Iris pigment epithelial cell (primary cell): ENCODE measurements around the gene SYT5.
"Not testable (repeated sequence)": the region's sequence is repeated elsewhere in the genome, so short reads cannot be mapped to it uniquely, and the experiment has no call there.

Experiments used
- DNase-seq: peaks from one replicate; pipeline ENCODE4 v3.0.0-alpha.2; 2011; ENCODE audit warnings: low read depth

SYT5 gene

GRCh38 chr19:55166530-55167268, 13.4 kb downstream of the SYT5 start, which contains the start of gene DNAAF3:
TSS of gene DNAAF3 (minus strand) at chr19:55166613. CDS start at chr19:55166413, 200 bp downstream.
- peak; percentile 98 for DNase-seq

- peak; percentile 83 for DNase-seq
Observed at GRCh38 chr19:55165952-55166529, 14.0 kb downstream of the SYT5 start.

GRCh38 chr19:55161571-55162322, 18.3 kb downstream of the SYT5 start:
- no peak for DNase-seq

DNA sequence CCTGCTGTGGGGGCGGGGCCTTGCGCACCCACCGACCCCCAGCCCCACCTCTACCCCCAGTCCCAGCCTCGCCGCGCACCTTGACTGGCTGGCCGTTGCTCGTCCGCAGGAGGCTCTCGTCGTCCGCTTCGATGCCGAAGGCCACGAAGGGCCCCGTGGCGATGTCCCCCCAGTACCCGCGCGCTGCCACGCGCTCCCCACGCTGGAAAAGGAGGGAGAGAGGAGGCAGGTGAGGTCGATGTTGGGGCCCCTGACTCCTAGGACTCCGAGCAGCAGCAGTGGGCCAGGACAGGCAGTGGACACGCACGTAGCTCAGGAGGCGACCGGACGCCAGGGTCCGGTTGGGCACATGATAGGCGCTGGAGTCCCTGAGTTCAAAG, 19.1 kb downstream of the SYT5 start:
- no peak for DNase-seq

GRCh38 chr19:55160128-55160985, 19.7 kb downstream of the SYT5 start:
- DNase-seq: peak; percentile 79

GRCh38 chr19:55158848-55159749, 21.0 kb downstream of the SYT5 start:
- no peak for DNase-seq

DNA sequence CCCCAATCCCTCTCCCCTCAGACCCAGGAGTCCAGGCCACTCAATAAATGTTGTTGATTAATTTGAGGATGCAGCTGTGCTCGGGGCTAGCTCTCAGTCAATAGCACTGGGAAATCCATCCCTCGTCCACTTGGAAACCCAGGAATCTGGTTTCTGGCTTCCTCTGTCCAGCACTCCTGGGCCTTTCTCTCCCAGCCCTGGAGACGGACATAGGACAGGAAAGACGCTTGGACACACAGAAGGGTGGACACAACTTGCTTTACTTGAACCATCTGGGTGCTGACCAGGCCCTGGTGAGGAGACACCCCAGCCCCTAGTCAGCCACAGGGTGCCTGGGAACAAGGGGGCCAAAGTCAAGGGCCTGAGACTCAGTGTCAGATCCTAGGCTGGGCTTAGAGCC, 21.7 kb downstream of the SYT5 start:
- DNase-seq: no peak

GRCh38 chr19:55157064-55157908, 22.8 kb downstream of the SYT5 start, which contains the start of gene TNNI3:
TSS of gene TNNI3 (minus strand) at chr19:55157732. CDS start at chr19:55157589, 143 bp downstream.
- no peak for DNase-seq

- DNase-seq: peak; percentile 75
Observed at GRCh38 chr19:55156202-55157063, 23.7 kb downstream of the SYT5 start.

DNA sequence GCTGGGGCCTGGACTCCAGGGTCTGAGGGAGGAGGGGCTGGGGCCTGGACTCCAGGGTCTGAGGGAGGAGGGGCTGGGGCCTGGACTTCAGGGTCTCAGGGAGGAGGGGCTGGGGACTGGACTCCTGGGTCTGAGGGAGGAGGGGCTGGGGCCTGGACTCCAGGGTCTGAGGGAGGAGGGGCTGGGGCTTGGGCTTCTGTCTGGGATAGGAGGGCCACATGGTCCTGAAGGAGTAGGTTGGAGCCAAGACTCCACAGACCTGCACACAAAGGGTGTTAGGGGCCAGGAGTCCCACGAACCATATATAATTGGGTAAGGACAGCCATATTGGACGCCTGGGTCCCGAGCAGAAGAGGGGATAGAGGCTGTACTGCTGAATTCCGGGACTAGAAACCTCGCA, 24.3 kb downstream of the SYT5 start:
- DNase-seq: not testable (repeated sequence)

- DNase-seq: no peak
Observed at GRCh38 chr19:55153652-55154264, 26.3 kb downstream of the SYT5 start.

DNA sequence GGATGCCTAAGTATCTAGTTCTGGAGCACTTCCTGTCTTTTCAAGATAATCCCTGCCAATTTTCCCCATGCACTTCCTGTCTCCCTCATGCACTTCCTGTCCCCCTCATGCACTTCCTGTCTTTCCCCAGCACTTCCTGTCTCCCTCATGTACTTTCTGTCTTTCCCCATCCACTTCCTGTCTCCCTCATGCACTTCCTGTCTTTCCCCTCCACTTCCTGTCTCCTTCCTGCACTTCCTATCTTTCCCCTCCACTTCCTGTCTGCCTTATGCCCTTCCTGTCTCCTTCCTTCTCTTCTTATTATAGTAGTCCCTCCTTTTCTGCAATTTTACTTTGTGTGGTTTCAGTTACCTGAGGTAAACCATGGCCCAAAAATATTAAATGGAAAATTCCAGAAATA, 28.1 kb downstream of the SYT5 start:
- no peak for DNase-seq

DNA sequence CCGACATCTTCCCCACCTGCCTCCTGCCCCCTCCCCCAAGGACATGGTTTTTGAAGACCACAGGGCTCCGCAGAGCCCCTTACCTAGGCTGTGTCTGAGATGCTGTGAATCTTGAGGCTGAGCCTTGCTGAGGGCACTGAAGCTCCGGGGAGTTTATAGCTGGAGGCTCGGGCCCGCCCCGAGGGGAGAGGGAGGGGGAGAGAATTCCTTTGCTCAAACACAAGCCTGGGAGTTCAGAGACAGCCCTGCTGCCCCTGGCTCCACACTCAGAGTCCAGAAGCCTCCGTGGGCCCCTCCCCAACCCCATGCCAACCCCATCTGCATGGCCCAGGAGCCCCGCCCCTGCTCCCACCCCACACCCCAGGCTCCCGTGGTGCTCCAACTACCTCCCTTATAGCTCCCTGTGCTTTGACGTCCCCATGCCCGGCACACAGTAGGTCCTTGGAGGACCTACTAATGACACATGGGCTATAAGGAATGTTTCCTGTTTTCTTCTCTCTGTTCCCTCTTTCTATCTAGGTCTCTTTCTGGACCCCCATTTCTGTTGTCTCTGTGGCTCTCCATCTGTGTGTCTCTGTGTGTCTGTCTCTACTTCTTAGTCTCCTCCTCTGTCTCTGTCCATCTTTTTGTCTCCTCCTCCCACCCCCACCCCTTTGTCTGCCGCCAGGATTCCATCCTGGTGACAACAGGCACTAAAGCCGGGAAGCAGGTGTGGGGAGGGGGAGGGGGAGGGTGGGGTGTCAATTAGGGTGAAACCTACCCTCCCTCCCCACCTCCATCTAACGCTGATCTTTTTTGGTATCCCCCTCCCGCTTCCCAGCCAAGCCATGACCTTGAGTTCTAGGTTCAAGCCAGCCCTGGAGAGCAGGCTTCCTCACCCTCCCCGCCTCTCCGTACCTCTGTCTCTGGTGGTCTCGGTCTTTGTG, 30.7 kb downstream of the SYT5 start, which contains the start of gene TNNT1:
Gene TNNT1, minus strand, starts transcription at position 129 of the 926 bp plus-strand sequence. CDS start 2,049 bp downstream, outside the sequence.
- DNase-seq: no peak

- no peak for DNase-seq
Observed at GRCh38 chr19:55147545-55148251, 32.4 kb downstream of the SYT5 start.

- DNase-seq: no peak
Observed at GRCh38 chr19:55146705-55147273, 33.3 kb downstream of the SYT5 start.

DNA sequence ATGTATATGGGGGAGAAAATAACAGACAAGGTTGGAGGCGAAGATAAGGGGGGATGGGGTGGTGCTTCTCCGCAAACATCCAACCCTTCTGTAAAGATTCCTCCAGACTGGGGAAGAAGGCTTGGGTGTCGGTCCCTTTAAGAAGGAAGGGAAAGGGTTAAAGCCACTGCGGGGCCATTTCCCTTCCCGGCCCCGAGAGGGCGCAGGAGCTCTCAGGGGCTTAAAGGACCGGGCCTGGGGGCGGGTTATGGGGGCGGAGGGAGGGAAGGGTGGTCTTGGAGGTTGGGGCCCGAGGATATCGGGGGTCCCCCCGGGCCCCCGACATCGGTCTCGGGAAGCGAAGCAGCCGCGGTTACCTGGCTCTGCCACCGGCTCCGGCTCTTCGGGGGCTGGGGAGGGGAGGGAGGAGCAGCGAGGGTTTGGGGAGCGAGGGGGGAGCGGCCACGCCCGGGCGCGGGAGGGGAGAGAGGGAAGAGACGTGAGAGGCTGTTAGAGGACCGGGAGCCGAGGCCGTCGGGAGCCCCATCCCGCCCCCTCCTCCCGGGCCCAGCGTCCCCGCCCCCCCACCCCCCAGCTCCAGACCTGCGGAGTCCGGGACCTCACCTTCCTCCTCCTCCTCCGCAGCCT, 33.9 kb downstream of the SYT5 start:
- DNase-seq: no peak
